GM06990 (cell line): ENCODE measurements around the gene MTM1.

Experiments used
- DNase-seq: peaks from one replicate; pipeline ENCODE4 v3.0.0-alpha.2; 2011; ENCODE audit not compliant: insufficient read length; ENCODE audit errors: extremely low read depth
- H3K27me3 ChIP-seq: replicated peaks from 2 replicates; pipeline ENCODE4 v1.6.0; 2011; ENCODE audit warnings: low read length; ENCODE audit not compliant: control insufficient read depth, insufficient read depth
- H3K36me3 ChIP-seq: 2 replicates; pipeline ENCODE4 v1.5.1; 2011; ENCODE audit warnings: low read length; ENCODE audit not compliant: control insufficient read depth, insufficient read depth
- H3K4me3 ChIP-seq: replicated peaks from 2 replicates; pipeline ENCODE4 v1.5.1; 2011; ENCODE audit warnings: low read depth, mild to moderate bottlenecking, control low read depth, low read length
- CTCF ChIP-seq: IDR thresholded peaks from 2 replicates; pipeline ENCODE4 v1.5.1; 2011; ENCODE audit warnings: low read length, control low read depth, mild to moderate bottlenecking, inconsistent platforms; ENCODE audit not compliant: insufficient read depth, poor library complexity, severe bottlenecking

The MTM1 gene

GRCh38 chrX:150643958-150644357, 75.5 kb downstream of the MTM1 start:
- no peak for DNase-seq
- no peak for TF ChIP-seq CTCF
- Histone ChIP-seq H3K36me3 (no peaks in the 10 kb centered on the region), H3K27me3 (no peaks in the 10 kb centered on the region), H3K4me3 (no peak overlapping the region)

- no peaks in the 10 kb centered on the region for H3K27me3 ChIP-seq
- no peak overlapping the region for H3K4me3 ChIP-seq
- H3K36me3 ChIP-seq, result no peaks in the 10 kb centered on the region
- no peak for DNase-seq
- TF ChIP-seq CTCF, result no peak
These were observed 76.0 kb downstream of the MTM1 start for GRCh38 chrX:150644422-150644821.

GRCh38 chrX:150647331-150647730, 78.9 kb downstream of the MTM1 start:
- Histone ChIP-seq H3K4me3 (no peak overlapping the region), H3K36me3 (no peaks in the 10 kb centered on the region)
- TF ChIP-seq CTCF, result no peak

GRCh38 chrX:150648296-150648940, 80.0 kb downstream of the MTM1 start:
- no peak for TF ChIP-seq CTCF
- Histone ChIP-seq H3K27me3 (no peaks in the 10 kb centered on the region), H3K4me3 (no peak overlapping the region), H3K36me3 (no peaks in the 10 kb centered on the region)
- no peak for DNase-seq

More at GRCh38 chrX:150647331-150647730, 78.9 kb downstream of the MTM1 start:
- no peak for DNase-seq
- no peaks in the 10 kb centered on the region for H3K27me3 ChIP-seq

- Histone ChIP-seq H3K36me3 (no peaks in the 10 kb centered on the region), H3K4me3 (no peak overlapping the region), H3K27me3 (no peaks in the 10 kb centered on the region)
- TF ChIP-seq CTCF, result no peak
- no peak for DNase-seq
These were observed 80.9 kb downstream of the MTM1 start for GRCh38 chrX:150649096-150649870.
